Thoracic aorta (tissue), 2 donors: ENCODE data around the gene XKR8. TPM values are rescaled to one million over a fixed set of nuclear protein-coding genes. Genes with fewer than 3 reads are reported as not detected.

Experiments
- ATAC-seq: fragments of 150-250 bp; one replicate; pipeline ENCODE4 v1.8.0; 2017; ENCODE audit warnings: low read depth; ENCODE audit not compliant: insufficient number of reproducible peaks, low FRiP score
- DNase-seq: peaks from one replicate; pipeline ENCODE4 v3.0.0-alpha.2; 2020; ENCODE audit warnings: low spot score
- H3K27ac ChIP-seq, 2 donors: fragments of 200-600 bp; sonication (generic); 1 replicate in 1 of 2; 2 replicates in 1 of 2; pipeline ENCODE4 v1.5.1; 2016; ENCODE audit warnings: mild to moderate bottlenecking in 2 of 2, moderate library complexity in 2 of 2
- H3K27me3 ChIP-seq: fragments of 200-600 bp; sonication (generic); replicated peaks from 2 replicates; pipeline ENCODE4 v1.6.0; 2016; ENCODE audit warnings: mild to moderate bottlenecking; ENCODE audit not compliant: insufficient read depth
- H3K36me3 ChIP-seq: fragments of 200-600 bp; sonication (generic); one replicate; pipeline ENCODE4 v1.5.1; 2016
- H3K4me1 ChIP-seq, 2 donors: fragments of 200-600 bp; sonication (generic); 1 replicate in 1 of 2; 2 replicates in 1 of 2; pipeline versions ENCODE4 v1.5.1 to v1.6.0; 2016; ENCODE audit warnings: low read depth in 2 of 2, mild to moderate bottlenecking in 1 of 2; ENCODE audit not compliant: control insufficient read depth in 1 of 2
- H3K4me3 ChIP-seq: fragments of 200-600 bp; sonication (generic); 2 replicates; pipeline ENCODE4 v1.5.1; 2016; ENCODE audit warnings: mild to moderate bottlenecking
- H3K9me3 ChIP-seq: fragments of 200-600 bp; sonication (generic); 2 replicates; pipeline ENCODE4 v1.5.1; 2016
- CTCF ChIP-seq: fragments of 200-600 bp; sonication (generic); IDR thresholded peaks from one replicate; pipeline ENCODE4 v1.5.1; 2019; ENCODE audit warnings: antibody characterized with exemption
- total RNA-seq, 2 donors: library from RNA; depleted of rRNA; stranded (reverse); fragments of >200 nt; gene quantifications; one replicate each; pipeline versions ENCODE4 v1.1.0 to v1.2.3, GENCODE V29; 2016

XKR8 gene
- total RNA-seq, 2 donors from 2014 or later = 6.8 to 11.8 TPM

GRCh38 chr1:27974417-27974781, 14.6 kb downstream of the XKR8 start:
- DNase-seq = no peak
- Histone ChIP-seq H3K27me3 (no peaks in the 10 kb centered on the region), H3K4me1 (peaks cover 0 to 12% of the 10 kb centered on the region in 2 donors), H3K9me3 (no peaks in the 10 kb centered on the region), H3K27ac (no peak overlapping the region), H3K4me3 (no peak overlapping the region), H3K36me3 (no peaks in the 10 kb centered on the region)
- ATAC-seq = no peak
- TF ChIP-seq CTCF = no peak

- ATAC-seq (no peak), DNase-seq (no peak)
- H3K4me3 ChIP-seq = no peak overlapping the region
- TF ChIP-seq CTCF = no peak
- H3K4me1 ChIP-seq = peaks cover 0 to 3% of the 10 kb centered on the region in 2 donors
- no peaks in the 10 kb centered on the region for H3K9me3 ChIP-seq
- no peaks in the 10 kb centered on the region for H3K36me3 ChIP-seq
- H3K27me3 ChIP-seq = no peaks in the 10 kb centered on the region
- H3K27ac ChIP-seq = no peak overlapping the region
Observed at GRCh38 chr1:27979151-27979858, 19.5 kb downstream of the XKR8 start.

GRCh38 chr1:27979859-27980201, 20.1 kb downstream of the XKR8 start:
- DNase-seq (no peak), ATAC-seq (no peak)
- Histone ChIP-seq H3K27ac (no peak overlapping the region), H3K27me3 (no peaks in the 10 kb centered on the region), H3K4me3 (no peak overlapping the region), H3K4me1 (peaks cover 0 to 3% of the 10 kb centered on the region in 2 donors), H3K36me3 (no peaks in the 10 kb centered on the region), H3K9me3 (no peaks in the 10 kb centered on the region)
- no peak for TF ChIP-seq CTCF

GRCh38 chr1:27980216-27980845, 20.6 kb downstream of the XKR8 start:
- no peaks in the 10 kb centered on the region for H3K36me3 ChIP-seq
- no peak for TF ChIP-seq CTCF
- H3K9me3 ChIP-seq = no peaks in the 10 kb centered on the region
- peaks cover 0 to 3% of the 10 kb centered on the region in 2 donors for H3K4me1 ChIP-seq
- H3K27me3 ChIP-seq = no peaks in the 10 kb centered on the region
- no peak overlapping the region for H3K4me3 ChIP-seq
- DNase-seq = no peak
- no peak for ATAC-seq
- H3K27ac ChIP-seq = no peak overlapping the region

GRCh38 chr1:27981145-27981544, 21.4 kb downstream of the XKR8 start:
- H3K9me3 ChIP-seq = no peaks in the 10 kb centered on the region
- no peaks in the 10 kb centered on the region for H3K36me3 ChIP-seq
- no peaks in the 10 kb centered on the region for H3K27me3 ChIP-seq
- peaks cover 0 to 3% of the 10 kb centered on the region in 2 donors for H3K4me1 ChIP-seq
- no peak for DNase-seq
- no peak for TF ChIP-seq CTCF
- no peak for ATAC-seq
- no peak overlapping the region for H3K27ac ChIP-seq
- H3K4me3 ChIP-seq = no peak overlapping the region
